OCI-LY1 (cell line): ENCODE results near the gene ACER1.

ENCODE experiments used
- EZH2 ChIP-seq: fragments of 200-600 bp; sonication (generic), shearing (Covaris generic); IDR thresholded peaks from 2 replicates; pipeline ENCODE4 v1.8.0; 2017; ENCODE audit warnings: borderline replicate concordance, mixed run types, mild to moderate bottlenecking, antibody characterized with exemption, low read length, moderate library complexity, mixed read lengths
- TF ChIP-seq, protein P1 (sequence below): fragments of 200-600 bp; sonication (generic), shearing (Covaris generic); IDR thresholded peaks from 2 replicates; pipeline ENCODE4 v1.5.1; 2017; ENCODE audit warnings: mild to moderate bottlenecking, antibody characterized with exemption, low read length, moderate library complexity, mixed read lengths

GRCh38 chr19:6261883-6262282, 71.5 kb downstream of the ACER1 start:
- no peak for TF ChIP-seq EZH2
- TF ChIP-seq, protein P1, sequence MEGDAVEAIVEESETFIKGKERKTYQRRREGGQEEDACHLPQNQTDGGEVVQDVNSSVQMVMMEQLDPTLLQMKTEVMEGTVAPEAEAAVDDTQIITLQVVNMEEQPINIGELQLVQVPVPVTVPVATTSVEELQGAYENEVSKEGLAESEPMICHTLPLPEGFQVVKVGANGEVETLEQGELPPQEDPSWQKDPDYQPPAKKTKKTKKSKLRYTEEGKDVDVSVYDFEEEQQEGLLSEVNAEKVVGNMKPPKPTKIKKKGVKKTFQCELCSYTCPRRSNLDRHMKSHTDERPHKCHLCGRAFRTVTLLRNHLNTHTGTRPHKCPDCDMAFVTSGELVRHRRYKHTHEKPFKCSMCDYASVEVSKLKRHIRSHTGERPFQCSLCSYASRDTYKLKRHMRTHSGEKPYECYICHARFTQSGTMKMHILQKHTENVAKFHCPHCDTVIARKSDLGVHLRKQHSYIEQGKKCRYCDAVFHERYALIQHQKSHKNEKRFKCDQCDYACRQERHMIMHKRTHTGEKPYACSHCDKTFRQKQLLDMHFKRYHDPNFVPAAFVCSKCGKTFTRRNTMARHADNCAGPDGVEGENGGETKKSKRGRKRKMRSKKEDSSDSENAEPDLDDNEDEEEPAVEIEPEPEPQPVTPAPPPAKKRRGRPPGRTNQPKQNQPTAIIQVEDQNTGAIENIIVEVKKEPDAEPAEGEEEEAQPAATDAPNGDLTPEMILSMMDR, result no peak
